ENCODE data around the gene ATP1A4. TPM values are rescaled to one million over a fixed set of nuclear protein-coding genes. Genes with fewer than 3 reads are reported as not detected.

The ATP1A4 gene
- total RNA-seq, 4 donors from 2014 or later = 0.47 TPM; not detected in 3

DNA sequence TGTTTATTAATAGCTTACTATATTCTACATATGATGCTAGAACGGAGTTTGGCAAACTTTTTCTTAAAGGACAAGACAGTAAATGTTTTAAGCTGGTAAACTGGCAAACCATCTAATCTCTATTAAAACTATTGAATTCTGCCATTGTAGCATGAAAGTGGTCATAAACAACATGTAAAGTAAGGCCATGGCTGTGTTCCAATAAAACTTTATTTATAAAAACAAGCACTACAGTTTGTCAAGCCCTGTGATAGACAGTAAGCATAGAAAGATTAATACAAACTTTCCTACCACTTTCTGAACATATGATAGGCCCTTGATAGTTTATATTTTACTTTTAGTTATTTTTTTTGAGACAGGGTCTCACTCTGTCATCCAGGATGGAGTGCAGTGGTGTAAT, 76.2 kb downstream of the ATP1A4 start:
- ATAC-seq = no peak
- H3K36me3 ChIP-seq = peaks cover 16 to 100% of the 10 kb centered on the region in 2 donors
- no peak overlapping the region for H3K27ac ChIP-seq
- no peaks in the 10 kb centered on the region for H3K9me3 ChIP-seq
- 100% methylated on average over 1 of the region's 1 CpG for WGBS, 2 donors (ENCODE audit: low coverage in 1 of 2)
- H3K4me1 ChIP-seq = no peaks in the 10 kb centered on the region
- no peaks in the 10 kb centered on the region for H3K27me3 ChIP-seq
- H3K4me3 ChIP-seq = no peak overlapping the region
- TF ChIP-seq POLR2A (IDR thresholded peaks at IDR 0.05) (no peak), POLR2AphosphoS5 (IDR thresholded peaks at IDR 0.05) (no peak), EP300 (IDR thresholded peaks at IDR 0.05) (no peak)
- TF ChIP-seq, protein P1, sequence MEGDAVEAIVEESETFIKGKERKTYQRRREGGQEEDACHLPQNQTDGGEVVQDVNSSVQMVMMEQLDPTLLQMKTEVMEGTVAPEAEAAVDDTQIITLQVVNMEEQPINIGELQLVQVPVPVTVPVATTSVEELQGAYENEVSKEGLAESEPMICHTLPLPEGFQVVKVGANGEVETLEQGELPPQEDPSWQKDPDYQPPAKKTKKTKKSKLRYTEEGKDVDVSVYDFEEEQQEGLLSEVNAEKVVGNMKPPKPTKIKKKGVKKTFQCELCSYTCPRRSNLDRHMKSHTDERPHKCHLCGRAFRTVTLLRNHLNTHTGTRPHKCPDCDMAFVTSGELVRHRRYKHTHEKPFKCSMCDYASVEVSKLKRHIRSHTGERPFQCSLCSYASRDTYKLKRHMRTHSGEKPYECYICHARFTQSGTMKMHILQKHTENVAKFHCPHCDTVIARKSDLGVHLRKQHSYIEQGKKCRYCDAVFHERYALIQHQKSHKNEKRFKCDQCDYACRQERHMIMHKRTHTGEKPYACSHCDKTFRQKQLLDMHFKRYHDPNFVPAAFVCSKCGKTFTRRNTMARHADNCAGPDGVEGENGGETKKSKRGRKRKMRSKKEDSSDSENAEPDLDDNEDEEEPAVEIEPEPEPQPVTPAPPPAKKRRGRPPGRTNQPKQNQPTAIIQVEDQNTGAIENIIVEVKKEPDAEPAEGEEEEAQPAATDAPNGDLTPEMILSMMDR (IDR thresholded peaks at IDR 0.05) = no peak

DNA sequence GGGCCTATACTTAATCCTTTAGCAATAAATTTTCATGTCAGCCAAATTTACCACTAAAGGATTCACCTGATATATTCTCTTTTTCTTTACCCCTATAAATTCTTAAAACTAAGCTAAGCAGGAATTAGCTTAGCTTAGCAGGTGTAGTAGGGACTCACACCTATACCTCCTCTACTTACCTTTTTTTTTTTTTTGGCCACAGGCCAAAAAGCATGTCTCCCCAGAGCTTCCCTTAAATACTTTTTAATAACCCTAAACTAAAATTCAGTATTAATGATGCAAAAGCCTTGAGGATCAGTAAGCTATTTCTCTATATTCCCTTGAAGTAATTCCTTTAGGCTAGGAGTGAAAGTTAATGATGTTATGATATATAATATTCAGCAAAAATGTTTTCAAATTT, 77.0 kb downstream of the ATP1A4 start:
- Histone ChIP-seq H3K27me3 (no peaks in the 10 kb centered on the region), H3K36me3 (peaks cover 16 to 100% of the 10 kb centered on the region in 2 donors), H3K9me3 (no peaks in the 10 kb centered on the region), H3K27ac (no peak overlapping the region), H3K4me3 (no peak overlapping the region), H3K4me1 (no peaks in the 10 kb centered on the region)
- no peak for ATAC-seq
- TF ChIP-seq POLR2AphosphoS5 (IDR thresholded peaks at IDR 0.05) (no peak), EP300 (IDR thresholded peaks at IDR 0.05) (no peak), POLR2A (IDR thresholded peaks at IDR 0.05) (no peak)
- TF ChIP-seq, protein P1 (IDR thresholded peaks at IDR 0.05) = no peak

DNA sequence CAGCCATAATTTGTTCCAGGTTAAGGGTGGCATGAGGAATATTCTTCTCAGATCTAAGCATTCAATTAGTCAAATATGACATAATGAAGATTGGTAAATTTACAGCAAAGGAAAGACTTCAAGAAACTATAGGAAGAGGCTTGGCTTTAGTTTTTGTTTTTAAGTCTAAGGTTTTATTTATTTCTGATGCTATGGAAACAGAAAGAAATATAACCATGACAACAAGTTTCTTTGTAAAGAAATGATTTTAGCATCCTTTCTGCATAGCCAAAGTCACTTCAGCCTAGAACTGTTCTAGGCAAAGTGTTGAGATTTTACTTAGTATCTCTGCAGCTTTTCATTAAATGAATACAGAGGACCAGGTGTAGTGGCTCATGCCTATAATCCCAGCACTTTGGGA, 81.5 kb downstream of the ATP1A4 start:
- Histone ChIP-seq H3K4me1 (peaks cover 0 to 7% (median 0%) of the 10 kb centered on the region in 3 donors), H3K36me3 (peaks cover 13 to 96% of the 10 kb centered on the region in 2 donors), H3K27ac (no peak overlapping the region), H3K27me3 (no peaks in the 10 kb centered on the region), H3K9me3 (no peaks in the 10 kb centered on the region), H3K4me3 (no peak overlapping the region)
- TF ChIP-seq, protein P1 (IDR thresholded peaks at IDR 0.05) = no peak
- TF ChIP-seq POLR2AphosphoS5 (IDR thresholded peaks at IDR 0.05) = no peak
- TF ChIP-seq EP300 (IDR thresholded peaks at IDR 0.05) = no peak
- no peak for TF ChIP-seq POLR2A (IDR thresholded peaks at IDR 0.05)
- no peak for ATAC-seq

Other genes starting within 250 kb of the ATP1A4 start
- 100 to 1,000 TPM in 3 of 4 donors, 10 to 100 TPM in 1; 75.3 to 239 (median 217) TPM for gene TAGLN2, start 226.1 kb upstream of the ATP1A4 start, total RNA-seq
- gene IGSF9, start 206.0 kb upstream of the ATP1A4 start, total RNA-seq = under 1 TPM in 2 of 4 donors, not detected in 2; 0.35 to 0.62 TPM
- not detected for gene SLAMF9, start 197.4 kb upstream of the ATP1A4 start, total RNA-seq
- gene PIGM, start 119.6 kb upstream of the ATP1A4 start, total RNA-seq = 1 to 10 TPM; 3.7 to 5.4 (median 4.4) TPM
- not detected for gene KCNJ10, start 81.4 kb upstream of the ATP1A4 start, total RNA-seq
- not detected for gene KCNJ9, start 70.1 kb upstream of the ATP1A4 start, total RNA-seq
- 10 to 100 TPM; 17.1 to 23.0 (median 19.4) TPM for gene IGSF8, start 53.0 kb upstream of the ATP1A4 start, total RNA-seq
- 100 to 1,000 TPM; 100 to 348 (median 142) TPM for gene ATP1A2, start 35.8 kb upstream of the ATP1A4 start, total RNA-seq
- 1 to 10 TPM; 1.3 to 8.8 (median 2.2) TPM for gene CASQ1, start 39.0 kb downstream of the ATP1A4 start, total RNA-seq
- 100 to 1,000 TPM in 3 of 4 donors, 10 to 100 TPM in 1; 94.6 to 325 (median 164) TPM for gene PEA15, start 53.8 kb downstream of the ATP1A4 start, total RNA-seq
- 100 to 1,000 TPM; 154 to 211 (median 159) TPM for gene DCAF8, start 110.9 kb downstream of the ATP1A4 start, total RNA-seq
- 10 to 100 TPM; 50.0 to 96.8 (median 61.1) TPM for gene PEX19, start 133.5 kb downstream of the ATP1A4 start, total RNA-seq
- gene COPA, start 191.6 kb downstream of the ATP1A4 start, total RNA-seq = 100 to 1,000 TPM in 2 of 4 donors, 10 to 100 TPM in 2; 92.3 to 127 (median 111) TPM
- gene NCSTN, start 191.8 kb downstream of the ATP1A4 start, total RNA-seq = 10 to 100 TPM; 41.5 to 49.2 (median 47.5) TPM
- gene NHLH1, start 215.5 kb downstream of the ATP1A4 start, total RNA-seq = not detected
- 1 to 10 TPM in 3 of 4 donors, under 1 TPM in 1; 0.62 to 8.5 (median 4.3) TPM for gene VANGL2, start 249.0 kb downstream of the ATP1A4 start, total RNA-seq

Measured in gastroesophageal sphincter (tissue), 4 donors.